ENCODE measurements around the gene SPSB1.

DNA sequence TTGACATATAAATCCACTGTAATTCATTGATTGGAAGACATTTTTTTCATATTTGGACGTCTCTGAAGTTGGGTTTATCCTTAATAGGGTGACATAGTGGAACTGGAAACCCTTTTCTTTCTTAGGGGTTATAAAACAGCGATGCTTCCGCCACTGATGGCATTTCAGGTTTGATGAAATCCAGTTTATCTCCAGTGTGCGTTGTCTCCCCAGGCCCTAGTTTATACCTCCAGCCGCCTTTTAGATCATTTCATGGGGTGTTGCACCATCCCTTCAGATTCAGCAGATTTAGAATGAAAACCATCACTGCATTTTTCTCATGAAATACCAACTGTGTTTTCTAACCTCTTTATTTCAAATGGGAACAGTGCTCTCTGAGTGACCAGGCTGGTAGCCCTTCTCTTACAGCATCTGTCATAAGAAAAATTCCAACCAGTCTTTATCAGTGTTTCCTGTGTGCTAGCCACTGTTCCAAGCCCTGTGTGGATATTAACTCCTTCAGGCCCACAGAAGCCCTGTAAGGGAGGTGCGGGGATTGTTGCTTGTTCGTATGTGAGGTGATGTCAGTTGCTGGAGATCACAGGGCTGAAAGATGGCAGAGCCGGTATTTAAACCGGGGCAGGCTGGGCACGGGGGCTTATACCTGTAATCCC, 39.1 kb upstream of the SPSB1 start:
- TF ChIP-seq CTCF (IDR thresholded peaks at IDR 0.05) (no peak), POLR2A (IDR thresholded peaks at IDR 0.05) (no peak)

Data from thyroid gland (tissue), 4 donors.